ENCODE data around the gene UPK1B. TPM values are rescaled to one million over a fixed set of nuclear protein-coding genes. Genes with fewer than 3 reads are reported as not detected.

The UPK1B gene
- total RNA-seq, 1 donor from 2014 or later: not detected

DNA sequence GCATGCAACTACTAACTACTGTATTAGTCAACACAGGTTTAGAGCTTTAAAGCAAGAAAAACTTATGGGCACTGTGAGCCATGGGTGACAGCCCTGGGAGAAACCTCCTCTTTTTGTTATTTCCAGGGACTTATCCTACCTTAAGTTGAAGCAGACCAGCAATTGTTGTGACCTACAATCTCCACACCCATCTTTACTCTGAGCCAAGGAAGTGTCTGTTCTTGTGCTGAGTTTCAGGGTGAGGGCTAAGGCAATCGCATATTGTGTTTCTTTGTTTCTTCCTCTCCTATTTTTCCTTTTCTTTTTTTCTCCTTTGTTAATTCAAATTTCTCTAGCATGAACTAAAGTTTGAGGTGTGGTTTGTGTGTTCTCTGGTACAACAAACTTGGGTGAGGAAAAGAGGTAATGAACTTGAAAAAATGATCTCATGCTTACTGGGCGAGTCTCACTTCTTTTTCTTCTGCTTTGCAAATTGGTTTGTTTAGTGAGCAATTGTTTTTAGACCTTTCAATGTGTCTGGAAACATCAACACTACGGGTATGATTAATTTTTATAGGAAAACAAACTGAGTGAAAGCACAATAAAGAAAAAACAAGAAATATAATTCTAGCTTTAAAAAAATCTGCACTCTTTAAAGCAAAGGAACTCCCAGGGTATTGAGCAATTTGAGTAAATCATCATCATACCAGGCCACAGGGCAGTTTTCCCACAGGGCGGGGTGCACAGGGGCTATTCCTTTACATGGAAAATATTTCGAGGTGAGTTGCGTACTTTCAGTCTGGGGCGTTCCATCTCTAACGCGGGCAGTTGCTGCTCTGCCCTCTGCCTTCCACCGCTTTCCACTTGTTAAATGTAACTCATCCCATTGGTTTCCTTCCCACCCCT, 2.7 kb downstream of the UPK1B start:
- Mint-ChIP-seq H3K4me3 (no peak overlapping the region), H3K9me3 (no peaks in the 10 kb centered on the region), H3K4me1 (no peaks in the 10 kb centered on the region), H3K27ac (no peak overlapping the region), H3K36me3 (no peaks in the 10 kb centered on the region), H3K27me3 (ENCODE audit: insufficient read depth, low read depth) (no peaks in the 10 kb centered on the region)
- Histone ChIP-seq H3K4me1 (no peaks in the 10 kb centered on the region), H3F3A (ENCODE audit: low read depth) (no peaks in the 10 kb centered on the region), H3K79me2 (ENCODE audit: low read depth) (no peaks in the 10 kb centered on the region), H3K27ac (no peak overlapping the region), H3K4me3 (no peak overlapping the region), H3K36me3 (no peaks in the 10 kb centered on the region), H3K9me3 (ENCODE audit: low read depth) (no peaks in the 10 kb centered on the region), H3K27me3 (peaks cover 23% of the 10 kb centered on the region), H2AFZ (replicated peaks) (no peak overlapping the region), H3K9ac (no peak overlapping the region), H3K4me2 (no peak overlapping the region), H4K20me1 (ENCODE audit: low read depth) (no peaks in the 10 kb centered on the region)
- TF ChIP-seq, protein P1, sequence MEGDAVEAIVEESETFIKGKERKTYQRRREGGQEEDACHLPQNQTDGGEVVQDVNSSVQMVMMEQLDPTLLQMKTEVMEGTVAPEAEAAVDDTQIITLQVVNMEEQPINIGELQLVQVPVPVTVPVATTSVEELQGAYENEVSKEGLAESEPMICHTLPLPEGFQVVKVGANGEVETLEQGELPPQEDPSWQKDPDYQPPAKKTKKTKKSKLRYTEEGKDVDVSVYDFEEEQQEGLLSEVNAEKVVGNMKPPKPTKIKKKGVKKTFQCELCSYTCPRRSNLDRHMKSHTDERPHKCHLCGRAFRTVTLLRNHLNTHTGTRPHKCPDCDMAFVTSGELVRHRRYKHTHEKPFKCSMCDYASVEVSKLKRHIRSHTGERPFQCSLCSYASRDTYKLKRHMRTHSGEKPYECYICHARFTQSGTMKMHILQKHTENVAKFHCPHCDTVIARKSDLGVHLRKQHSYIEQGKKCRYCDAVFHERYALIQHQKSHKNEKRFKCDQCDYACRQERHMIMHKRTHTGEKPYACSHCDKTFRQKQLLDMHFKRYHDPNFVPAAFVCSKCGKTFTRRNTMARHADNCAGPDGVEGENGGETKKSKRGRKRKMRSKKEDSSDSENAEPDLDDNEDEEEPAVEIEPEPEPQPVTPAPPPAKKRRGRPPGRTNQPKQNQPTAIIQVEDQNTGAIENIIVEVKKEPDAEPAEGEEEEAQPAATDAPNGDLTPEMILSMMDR (IDR thresholded peaks at IDR 0.05): no peak
- no peak for TF ChIP-seq EZH2phosphoT487 (IDR thresholded peaks at IDR 0.05)
- TF ChIP-seq EZH2 (IDR thresholded peaks at IDR 0.05): no peak
- no peak for DNase-seq (ENCODE audit: low spot score)

DNA sequence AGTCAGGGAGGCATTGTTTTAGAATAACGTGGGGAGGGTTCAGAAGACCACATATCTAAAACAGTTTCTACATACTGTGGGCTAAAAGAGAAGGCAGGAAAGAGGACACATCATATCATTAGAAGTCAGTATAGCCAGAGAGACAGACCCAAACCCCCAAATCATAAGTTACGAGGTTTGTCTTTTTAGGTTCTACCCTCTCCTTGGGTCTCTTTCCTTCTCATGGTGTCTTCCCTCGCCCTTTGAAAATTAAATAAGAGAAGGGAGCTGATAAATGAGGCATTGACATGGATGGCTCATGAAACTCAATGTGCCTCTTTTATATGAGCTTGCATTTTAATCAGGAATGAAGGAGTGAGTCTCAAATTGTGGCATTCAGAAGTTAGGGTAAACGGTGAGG, 3.4 kb downstream of the UPK1B start:
- Histone ChIP-seq H3K79me2 (ENCODE audit: low read depth) (no peaks in the 10 kb centered on the region), H2AFZ (replicated peaks) (no peak overlapping the region), H3K9me3 (ENCODE audit: low read depth) (no peaks in the 10 kb centered on the region), H4K20me1 (ENCODE audit: low read depth) (no peaks in the 10 kb centered on the region), H3K36me3 (no peaks in the 10 kb centered on the region), H3K4me2 (no peak overlapping the region), H3K9ac (no peak overlapping the region), H3K27ac (no peak overlapping the region), H3K27me3 (peaks cover 23% of the 10 kb centered on the region), H3K4me3 (no peak overlapping the region), H3F3A (ENCODE audit: low read depth) (no peaks in the 10 kb centered on the region), H3K4me1 (no peaks in the 10 kb centered on the region)
- no peaks in the 10 kb centered on the region for H3K27me3 Mint-ChIP-seq (ENCODE audit: insufficient read depth, low read depth)
- H3K4me3 Mint-ChIP-seq: no peak overlapping the region
- DNase-seq (ENCODE audit: low spot score): no peak
- TF ChIP-seq EZH2 (IDR thresholded peaks at IDR 0.05) (no peak), EZH2phosphoT487 (IDR thresholded peaks at IDR 0.05) (no peak)
- TF ChIP-seq, protein P1 (IDR thresholded peaks at IDR 0.05): no peak
- no peak overlapping the region for H3K27ac Mint-ChIP-seq
- H3K4me1 Mint-ChIP-seq: no peaks in the 10 kb centered on the region
- no peaks in the 10 kb centered on the region for H3K36me3 Mint-ChIP-seq
- no peaks in the 10 kb centered on the region for H3K9me3 Mint-ChIP-seq

DNA sequence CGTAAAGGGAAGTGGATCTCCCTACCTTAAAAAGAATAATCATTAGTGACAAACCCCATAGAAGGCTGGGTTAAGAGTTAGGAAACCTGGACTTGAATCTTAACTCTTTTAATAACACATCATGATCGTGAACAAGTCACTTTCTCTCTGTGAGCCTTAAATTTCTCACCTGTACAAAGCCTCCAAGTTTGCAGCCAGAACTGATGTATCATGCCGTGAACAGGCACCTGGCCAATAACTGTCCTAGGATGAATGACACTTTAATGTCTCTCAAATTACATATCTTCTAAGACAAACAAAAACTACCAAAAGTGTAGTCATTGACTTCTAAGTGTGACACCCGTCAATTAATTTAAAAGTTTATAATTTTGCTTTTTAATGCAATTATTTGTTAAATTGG, 3.9 kb downstream of the UPK1B start:
- no peak overlapping the region for H3K4me2 ChIP-seq
- Mint-ChIP-seq H3K4me1 (no peaks in the 10 kb centered on the region), H3K27me3 (ENCODE audit: insufficient read depth, low read depth) (no peaks in the 10 kb centered on the region), H3K36me3 (no peaks in the 10 kb centered on the region), H3K27ac (no peak overlapping the region), H3K4me3 (no peak overlapping the region), H3K9me3 (no peaks in the 10 kb centered on the region)
- no peak overlapping the region for H3K9ac ChIP-seq
- TF ChIP-seq EZH2phosphoT487 (IDR thresholded peaks at IDR 0.05) (no peak), EZH2 (IDR thresholded peaks at IDR 0.05) (no peak)
- TF ChIP-seq, protein P1 (IDR thresholded peaks at IDR 0.05): no peak
- H3K27ac ChIP-seq: no peak overlapping the region
- H2AFZ ChIP-seq (replicated peaks): no peak overlapping the region
- no peaks in the 10 kb centered on the region for H3F3A ChIP-seq (ENCODE audit: low read depth)
- no peaks in the 10 kb centered on the region for H4K20me1 ChIP-seq (ENCODE audit: low read depth)
- no peaks in the 10 kb centered on the region for H3K79me2 ChIP-seq (ENCODE audit: low read depth)
- H3K4me3 ChIP-seq: no peak overlapping the region
- DNase-seq (ENCODE audit: low spot score): no peak
- no peaks in the 10 kb centered on the region for H3K9me3 ChIP-seq (ENCODE audit: low read depth)
- H3K36me3 ChIP-seq: no peaks in the 10 kb centered on the region
- no peaks in the 10 kb centered on the region for H3K4me1 ChIP-seq
- H3K27me3 ChIP-seq: peaks cover 23% of the 10 kb centered on the region
